Neuron (in vitro differentiated cells): ENCODE results near the gene FGF1.

ENCODE experiments used
- H2AFZ ChIP-seq: one replicate; pipeline ENCODE4 v1.6.1; 2013; ENCODE audit warnings: low read depth, mild to moderate bottlenecking, inconsistent platforms, low read length, moderate library complexity
- H3K27me3 ChIP-seq: one replicate; pipeline ENCODE4 v1.6.1; 2013; ENCODE audit warnings: low read length; ENCODE audit not compliant: insufficient read depth
- H3K36me3 ChIP-seq: one replicate; pipeline ENCODE4 v1.6.1; 2013; ENCODE audit warnings: low read length; ENCODE audit not compliant: insufficient read depth
- H3K4me1 ChIP-seq: one replicate; pipeline ENCODE4 v1.6.1; 2013; ENCODE audit warnings: low read length; ENCODE audit not compliant: insufficient read depth
- H3K4me3 ChIP-seq: 2 replicates; pipeline ENCODE4 v1.5.1; 2013; ENCODE audit warnings: mild to moderate bottlenecking, low read length, moderate library complexity
- H3K9me3 ChIP-seq: one replicate; pipeline ENCODE4 v1.6.1; 2013; ENCODE audit warnings: low read length

The FGF1 gene

DNA sequence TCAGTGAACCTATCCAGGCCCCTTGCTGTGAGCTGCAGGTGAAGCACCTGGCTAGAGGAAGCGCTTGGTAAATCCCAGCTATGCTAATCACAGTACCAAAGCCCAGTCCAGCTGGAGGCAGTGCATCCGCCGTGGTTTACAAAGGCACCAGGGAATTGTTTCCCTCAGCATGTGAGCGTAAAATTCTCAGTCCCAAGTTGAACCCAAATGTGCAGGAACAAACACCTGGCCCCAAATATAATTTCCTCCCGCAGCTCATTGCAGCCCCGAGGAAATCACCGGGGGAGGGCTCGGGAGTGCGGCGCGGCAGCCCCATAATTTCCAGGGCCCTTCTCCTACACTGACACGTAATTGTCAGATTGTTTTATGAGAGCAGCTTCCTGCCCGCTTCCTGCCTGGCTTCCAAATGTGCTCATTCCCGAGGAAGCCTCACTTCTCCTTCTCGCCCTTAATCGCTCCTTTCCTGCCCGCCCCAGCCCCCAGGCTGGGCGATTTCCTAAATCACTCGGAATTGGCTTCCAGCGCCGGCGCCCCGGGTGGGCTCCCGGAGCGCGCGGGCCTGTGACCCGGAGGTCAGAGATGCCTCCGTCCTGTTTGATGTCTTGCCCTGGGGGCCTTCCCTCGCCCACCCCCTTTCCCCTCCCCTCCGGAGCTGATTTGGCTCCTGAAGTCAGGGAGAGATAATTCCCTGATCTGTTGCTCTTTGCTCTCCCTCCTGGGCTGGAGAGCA lies 134.4 kb downstream of the FGF1 start:
- Histone ChIP-seq H3K4me3 (peak overlapping the region; percentile 34), H2AFZ (peak overlapping the region; percentile 30), H3K9me3 (no peaks in the 10 kb centered on the region), H3K36me3 (no peaks in the 10 kb centered on the region), H3K4me1 (peaks cover 17% of the 10 kb centered on the region), H3K27me3 (no peaks in the 10 kb centered on the region)

GRCh38 chr5:142550471-142550870 lies 135.4 kb downstream of the FGF1 start:
- Histone ChIP-seq H2AFZ (no peak overlapping the region), H3K4me3 (no peak overlapping the region), H3K9me3 (no peaks in the 10 kb centered on the region), H3K27me3 (no peaks in the 10 kb centered on the region), H3K36me3 (no peaks in the 10 kb centered on the region), H3K4me1 (peaks cover 20% of the 10 kb centered on the region)

DNA sequence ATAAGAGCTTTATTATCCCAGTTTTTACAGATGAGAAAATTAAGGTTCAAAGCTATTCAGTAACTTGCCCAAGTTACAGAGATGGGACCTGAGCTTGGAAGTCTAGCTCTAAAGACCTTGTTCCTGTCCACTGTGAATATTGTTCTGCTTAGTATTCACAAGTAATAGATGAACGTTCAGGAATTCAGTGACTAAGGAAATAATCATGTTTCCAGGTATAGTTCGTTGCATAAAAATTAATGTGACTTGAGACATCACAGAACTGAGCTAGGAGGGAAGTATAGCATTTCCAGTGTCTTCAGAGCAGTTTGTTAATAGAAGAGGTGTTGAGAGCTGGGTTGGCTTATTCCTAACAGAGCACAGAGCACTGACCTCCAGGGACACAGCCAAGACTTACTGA lies 136.1 kb downstream of the FGF1 start:
- Histone ChIP-seq H3K4me3 (no peak overlapping the region), H2AFZ (no peak overlapping the region), H3K4me1 (peaks cover 26% of the 10 kb centered on the region), H3K27me3 (no peaks in the 10 kb centered on the region), H3K9me3 (no peaks in the 10 kb centered on the region), H3K36me3 (no peaks in the 10 kb centered on the region)

DNA sequence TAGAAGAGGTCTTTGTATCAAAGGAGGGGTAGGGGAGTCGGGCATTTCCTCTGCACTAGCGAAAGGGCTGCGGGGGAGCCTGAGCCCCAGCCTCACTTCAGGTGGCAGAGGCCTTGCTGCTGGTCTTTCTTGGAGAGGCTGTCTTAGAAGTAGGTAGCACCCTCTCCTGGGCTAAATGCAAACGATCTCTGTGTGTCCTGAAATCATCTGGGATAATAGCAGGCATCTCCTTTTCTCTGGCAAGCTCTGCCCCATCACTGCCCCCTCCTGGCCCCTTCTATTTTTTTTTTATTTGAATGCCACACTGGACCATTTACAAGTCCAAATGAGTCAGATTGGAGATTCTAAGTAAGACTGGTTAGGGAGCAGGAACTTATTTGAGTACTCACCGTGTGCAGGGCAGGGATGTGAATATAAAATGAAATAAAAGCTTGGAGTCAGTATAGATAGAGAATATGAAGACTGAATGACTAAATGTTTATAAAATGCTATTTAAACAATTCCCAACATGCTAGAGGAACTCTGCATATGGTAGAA lies 137.1 kb downstream of the FGF1 start:
- H2AFZ ChIP-seq: no peak overlapping the region
- no peaks in the 10 kb centered on the region for H3K36me3 ChIP-seq
- no peak overlapping the region for H3K4me3 ChIP-seq
- no peaks in the 10 kb centered on the region for H3K9me3 ChIP-seq
- peaks cover 31% of the 10 kb centered on the region for H3K4me1 ChIP-seq
- no peaks in the 10 kb centered on the region for H3K27me3 ChIP-seq

GRCh38 chr5:142547445-142548380 lies 138.2 kb downstream of the FGF1 start:
- H3K4me1 ChIP-seq: peaks cover 31% of the 10 kb centered on the region
- H3K4me3 ChIP-seq: no peak overlapping the region
- H3K27me3 ChIP-seq: no peaks in the 10 kb centered on the region
- H3K36me3 ChIP-seq: no peaks in the 10 kb centered on the region
- H2AFZ ChIP-seq: no peak overlapping the region
- no peaks in the 10 kb centered on the region for H3K9me3 ChIP-seq

- no peak overlapping the region for H3K4me3 ChIP-seq
- peaks cover 20% of the 10 kb centered on the region for H3K4me1 ChIP-seq
- H2AFZ ChIP-seq: no peak overlapping the region
- H3K9me3 ChIP-seq: no peaks in the 10 kb centered on the region
- no peaks in the 10 kb centered on the region for H3K36me3 ChIP-seq
- no peaks in the 10 kb centered on the region for H3K27me3 ChIP-seq
Measured at GRCh38 chr5:142545650-142546322, 140.1 kb downstream of the FGF1 start.

DNA sequence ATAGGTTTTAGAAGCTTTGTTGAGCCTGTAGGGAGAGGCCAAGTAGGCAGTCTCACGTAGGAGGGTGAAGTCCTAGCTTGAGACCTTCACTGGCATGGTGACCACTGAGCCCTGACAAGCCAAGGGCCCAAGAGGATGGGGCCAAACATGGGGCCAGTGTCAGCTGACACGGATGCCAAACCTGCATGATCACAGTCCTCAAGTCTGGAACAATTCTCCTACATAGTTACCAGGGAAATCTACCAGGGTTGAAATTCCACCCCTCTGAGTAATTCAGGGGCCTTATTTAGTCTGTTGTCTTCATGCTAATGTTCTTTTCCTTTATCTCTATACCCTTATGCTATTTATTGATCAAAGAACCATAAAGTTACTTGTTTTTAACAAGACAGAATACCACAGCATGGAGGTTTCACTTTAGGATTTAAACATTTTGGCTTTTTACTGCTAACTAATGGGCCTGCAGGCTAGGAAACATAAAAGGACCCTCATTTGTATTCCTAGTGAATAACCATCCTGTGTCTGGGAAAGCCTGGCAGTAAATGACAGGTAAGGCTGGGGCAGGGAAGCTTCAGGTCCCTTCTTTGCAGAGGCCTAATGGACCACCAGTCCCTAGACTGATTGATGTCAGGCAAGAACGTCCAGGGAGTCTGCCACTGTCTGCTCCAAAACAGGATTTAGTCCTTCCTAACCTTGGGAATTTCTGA lies 140.8 kb downstream of the FGF1 start:
- peaks cover 20% of the 10 kb centered on the region for H3K4me1 ChIP-seq
- H2AFZ ChIP-seq: no peak overlapping the region
- H3K4me3 ChIP-seq: no peak overlapping the region
- no peaks in the 10 kb centered on the region for H3K36me3 ChIP-seq
- no peaks in the 10 kb centered on the region for H3K9me3 ChIP-seq
- no peaks in the 10 kb centered on the region for H3K27me3 ChIP-seq

GRCh38 chr5:142544071-142544753 lies 141.7 kb downstream of the FGF1 start:
- Histone ChIP-seq H3K36me3 (no peaks in the 10 kb centered on the region), H3K9me3 (no peaks in the 10 kb centered on the region), H3K4me1 (peaks cover 20% of the 10 kb centered on the region), H2AFZ (no peak overlapping the region), H3K27me3 (no peaks in the 10 kb centered on the region), H3K4me3 (no peak overlapping the region)

DNA sequence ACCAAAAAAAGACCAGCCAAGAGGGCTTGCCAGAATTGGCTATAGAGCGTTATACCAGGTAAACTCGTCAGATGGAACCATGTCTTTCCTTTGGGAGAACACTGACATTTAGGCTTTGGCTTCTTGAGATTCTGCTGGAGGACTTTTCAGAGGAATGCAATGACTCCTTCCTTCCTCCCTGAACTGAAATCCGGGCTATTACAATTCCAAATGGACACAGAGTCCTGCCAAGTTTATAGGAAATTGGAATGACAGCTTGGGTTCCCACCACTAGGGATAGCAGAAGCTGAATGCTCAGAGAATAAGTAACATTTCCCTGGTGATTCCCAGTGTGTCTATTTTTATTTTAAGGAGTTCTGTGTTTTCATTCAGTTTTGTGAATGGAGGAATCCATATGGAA lies 143.0 kb downstream of the FGF1 start:
- no peak overlapping the region for H3K4me3 ChIP-seq
- no peak overlapping the region for H2AFZ ChIP-seq
- H3K9me3 ChIP-seq: no peaks in the 10 kb centered on the region
- no peaks in the 10 kb centered on the region for H3K36me3 ChIP-seq
- H3K27me3 ChIP-seq: no peaks in the 10 kb centered on the region
- peaks cover 14% of the 10 kb centered on the region for H3K4me1 ChIP-seq
